GM19035 (cell line): ENCODE data around the gene TDRD3.

ENCODE experiments used
- ATAC-seq: cut with Tn5 transposase; IDR thresholded peaks from one replicate; pipeline ENCODE4 v1.9.1; 2021; ENCODE audit not compliant: unreplicated experiment

The TDRD3 gene

DNA sequence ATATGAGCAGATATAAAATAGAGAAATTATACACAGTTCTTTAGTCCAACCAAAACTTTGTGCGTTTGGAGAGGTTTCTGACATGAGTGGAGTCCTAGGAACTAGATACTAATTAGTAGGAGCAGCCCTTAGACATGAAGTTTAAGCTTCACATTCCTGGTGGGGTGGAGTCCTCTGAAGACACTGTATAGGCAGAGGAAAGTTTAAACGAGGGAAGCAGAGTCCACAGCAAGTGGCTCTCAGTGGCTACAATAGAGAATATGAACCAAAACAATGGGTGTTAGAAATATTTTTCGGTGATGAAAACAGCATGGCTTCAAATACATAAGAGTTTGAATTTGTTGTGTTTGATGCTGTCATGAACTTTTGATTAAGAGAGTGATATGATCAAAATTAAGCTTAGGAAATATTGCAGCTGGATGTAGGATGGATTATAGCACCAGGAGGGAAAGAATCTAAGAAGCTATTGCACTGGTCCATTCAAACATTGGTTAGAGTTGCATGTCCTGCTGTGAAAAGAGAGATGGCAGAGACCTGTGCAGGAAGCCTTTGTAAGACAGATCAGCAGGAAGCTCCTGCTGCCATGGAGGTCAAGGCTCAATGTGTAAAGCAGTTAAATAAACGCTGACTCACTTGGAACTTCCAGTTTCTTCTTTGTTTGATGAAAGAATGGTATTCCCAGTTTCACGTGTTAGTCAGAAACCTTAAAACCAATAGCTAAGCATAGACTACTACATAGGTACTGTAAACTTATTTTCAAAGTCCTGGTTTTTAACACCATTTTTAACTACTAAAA, 175.2 kb downstream of the TDRD3 start:
- no peak for ATAC-seq

DNA sequence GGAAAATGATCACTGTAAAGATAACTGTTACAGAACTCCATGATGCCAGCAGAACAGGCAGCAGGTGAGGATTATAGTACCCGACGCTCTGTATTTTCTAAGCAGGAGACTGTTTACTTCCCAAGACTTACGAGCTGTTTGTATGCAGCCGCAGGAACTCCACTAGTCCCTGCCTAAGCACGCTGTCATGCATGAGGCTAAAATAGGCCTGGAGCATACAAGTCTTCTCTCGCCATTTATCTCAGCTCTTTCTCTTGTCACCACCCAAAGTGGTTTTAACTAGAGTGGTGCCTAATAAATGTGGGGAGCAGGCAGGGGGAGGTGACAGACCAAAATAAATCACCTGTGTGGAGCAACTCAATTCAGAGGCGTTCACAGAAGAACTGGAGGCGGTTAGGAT, 175.8 kb downstream of the TDRD3 start:
- no peak for ATAC-seq

DNA sequence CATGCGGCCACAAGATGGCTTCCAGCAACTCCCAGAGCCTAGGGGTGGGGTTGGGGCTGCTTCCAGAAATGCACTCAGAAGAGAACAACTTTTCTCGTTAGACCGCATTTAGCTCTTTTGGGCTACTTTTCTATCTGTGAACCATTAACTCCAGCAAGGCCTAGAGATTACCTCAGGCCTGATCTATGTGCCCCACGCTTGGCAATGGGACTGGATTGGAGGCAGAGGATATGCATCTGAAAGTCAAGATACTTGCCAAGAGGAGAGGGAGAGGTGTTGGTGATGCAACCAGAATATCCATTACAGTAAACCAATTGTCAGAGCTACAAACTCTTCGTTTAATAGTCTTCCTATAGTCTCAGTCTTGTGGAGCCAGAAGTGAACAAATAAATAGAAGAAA, 177.7 kb downstream of the TDRD3 start:
- no peak for ATAC-seq

DNA sequence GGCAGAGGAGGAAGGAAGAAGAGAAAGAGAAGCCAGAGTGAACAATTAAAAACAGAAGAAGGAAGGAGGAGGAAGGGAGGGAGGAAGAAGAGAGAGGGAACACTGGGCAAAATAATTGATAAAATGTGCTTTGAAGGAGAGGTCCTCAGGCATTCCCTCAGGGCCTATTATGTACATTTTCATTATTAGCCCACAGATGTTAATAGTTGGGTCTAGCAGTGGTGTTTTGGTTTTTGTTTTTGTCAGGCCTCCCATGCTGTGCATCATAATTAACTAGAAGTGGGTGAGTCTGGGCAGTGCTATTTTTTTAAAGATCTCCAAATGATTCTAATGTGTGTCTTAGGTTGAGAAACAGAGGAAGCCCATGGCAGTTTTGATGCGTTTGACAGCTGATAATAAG, 178.1 kb downstream of the TDRD3 start:
- ATAC-seq: no peak

DNA sequence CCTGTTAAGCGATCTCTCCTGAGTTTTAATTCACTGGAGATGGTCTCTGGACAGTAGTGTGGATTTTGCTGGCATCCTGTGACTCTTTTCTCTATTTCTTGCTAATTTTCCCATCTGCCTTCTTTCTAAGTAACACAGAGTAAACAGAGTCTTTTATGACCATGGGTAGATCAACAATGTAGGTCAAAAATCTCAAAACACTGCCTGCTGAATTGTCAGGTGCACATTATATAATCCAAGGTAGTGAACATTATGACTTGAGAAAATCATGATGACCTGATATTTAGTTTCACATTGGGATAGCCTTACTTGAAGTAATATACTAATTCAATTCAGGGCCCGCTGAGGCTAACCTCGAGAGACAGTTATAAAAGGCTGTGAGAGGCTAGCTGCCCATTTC, 180.7 kb downstream of the TDRD3 start:
- ATAC-seq: no peak

DNA sequence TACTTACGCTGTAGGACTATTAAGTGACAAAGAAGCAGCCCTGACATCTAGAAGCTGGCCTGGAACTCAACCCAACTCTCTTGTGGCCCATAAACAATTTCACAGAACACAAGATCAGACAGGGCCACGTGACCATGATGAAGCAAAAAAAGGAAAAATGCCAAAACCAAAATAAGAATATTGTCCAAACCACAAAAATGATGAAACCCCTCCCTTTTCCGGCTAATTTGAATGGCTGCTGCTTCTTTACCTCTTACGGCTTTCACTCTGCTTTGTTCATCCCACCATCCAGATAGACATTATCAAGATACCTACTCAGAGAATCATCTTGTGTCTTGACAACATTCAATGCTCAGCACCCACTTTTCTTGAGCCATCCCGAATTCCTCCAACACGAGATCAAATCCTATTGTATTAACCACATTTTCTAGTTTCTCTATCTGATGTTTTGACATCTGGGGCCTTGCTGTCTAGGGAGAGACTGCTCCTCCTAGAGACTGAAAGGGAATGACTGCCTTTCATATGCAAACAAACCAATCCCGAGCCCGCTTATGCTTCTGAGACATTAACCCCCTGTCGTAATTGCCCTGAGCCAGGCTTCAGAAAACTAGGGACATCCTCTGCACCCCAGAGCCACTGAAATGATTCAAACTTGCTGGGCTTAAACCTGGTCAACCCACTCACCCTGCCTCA, 186.3 kb downstream of the TDRD3 start:
- ATAC-seq: no peak

DNA sequence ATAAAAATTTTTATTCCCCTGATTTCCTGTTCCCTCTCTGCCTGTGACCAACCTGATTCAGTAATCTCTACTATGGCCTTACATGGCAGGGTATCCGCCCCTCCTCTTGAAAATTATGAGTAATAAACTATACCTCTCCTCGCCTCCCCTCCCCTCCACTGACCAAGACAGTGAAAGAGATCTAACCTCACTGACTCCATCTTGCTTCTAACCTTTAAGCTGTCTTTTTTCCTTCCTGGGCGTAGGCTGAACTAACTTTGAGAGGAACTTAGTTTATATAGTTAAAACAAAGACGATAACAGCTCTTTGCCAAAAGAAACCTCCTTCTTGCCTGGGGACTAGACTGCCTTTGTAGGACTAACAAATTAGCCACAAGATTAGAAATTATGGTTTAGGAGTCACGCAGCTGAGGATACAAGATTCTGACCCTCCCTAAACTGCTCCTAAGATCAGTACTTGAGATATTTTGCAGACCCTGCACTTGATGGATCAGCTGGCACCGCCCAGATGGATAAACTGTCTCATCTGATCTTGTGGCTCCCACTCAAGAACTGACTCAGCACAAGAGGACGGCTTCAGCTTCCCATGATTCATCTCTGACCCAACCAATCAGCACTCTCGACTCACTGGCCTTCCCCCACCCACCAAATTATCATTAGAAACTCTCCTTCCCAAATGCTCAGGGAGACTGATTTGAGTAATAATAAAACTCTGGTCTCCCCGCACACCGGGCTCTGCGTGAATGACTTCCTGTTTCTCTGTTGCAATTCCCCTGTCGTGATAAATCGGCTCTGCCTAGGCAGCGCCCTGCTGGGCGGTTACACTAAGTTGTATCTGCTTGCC, 187.1 kb downstream of the TDRD3 start:
- no peak for ATAC-seq

DNA sequence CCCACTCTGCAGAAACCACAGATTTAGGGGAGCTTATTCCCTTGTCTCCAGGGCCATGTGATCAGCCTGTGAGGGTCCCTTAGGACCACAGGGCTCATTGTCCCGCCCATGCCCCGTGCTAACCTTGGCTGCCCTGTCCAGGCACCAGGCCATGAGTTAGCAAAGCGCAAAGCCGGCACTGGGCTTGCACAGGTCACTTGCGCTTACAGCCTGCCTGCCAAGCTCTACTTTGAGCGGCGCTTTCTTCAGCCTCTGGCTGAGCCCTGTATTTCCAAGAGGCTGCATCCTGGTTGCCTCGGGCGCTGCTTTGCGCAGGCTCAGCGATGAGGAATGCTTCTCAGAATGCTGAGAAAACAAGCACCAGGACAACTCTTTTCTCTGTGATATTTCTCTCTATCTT, 188.0 kb downstream of the TDRD3 start:
- ATAC-seq: no peak

DNA sequence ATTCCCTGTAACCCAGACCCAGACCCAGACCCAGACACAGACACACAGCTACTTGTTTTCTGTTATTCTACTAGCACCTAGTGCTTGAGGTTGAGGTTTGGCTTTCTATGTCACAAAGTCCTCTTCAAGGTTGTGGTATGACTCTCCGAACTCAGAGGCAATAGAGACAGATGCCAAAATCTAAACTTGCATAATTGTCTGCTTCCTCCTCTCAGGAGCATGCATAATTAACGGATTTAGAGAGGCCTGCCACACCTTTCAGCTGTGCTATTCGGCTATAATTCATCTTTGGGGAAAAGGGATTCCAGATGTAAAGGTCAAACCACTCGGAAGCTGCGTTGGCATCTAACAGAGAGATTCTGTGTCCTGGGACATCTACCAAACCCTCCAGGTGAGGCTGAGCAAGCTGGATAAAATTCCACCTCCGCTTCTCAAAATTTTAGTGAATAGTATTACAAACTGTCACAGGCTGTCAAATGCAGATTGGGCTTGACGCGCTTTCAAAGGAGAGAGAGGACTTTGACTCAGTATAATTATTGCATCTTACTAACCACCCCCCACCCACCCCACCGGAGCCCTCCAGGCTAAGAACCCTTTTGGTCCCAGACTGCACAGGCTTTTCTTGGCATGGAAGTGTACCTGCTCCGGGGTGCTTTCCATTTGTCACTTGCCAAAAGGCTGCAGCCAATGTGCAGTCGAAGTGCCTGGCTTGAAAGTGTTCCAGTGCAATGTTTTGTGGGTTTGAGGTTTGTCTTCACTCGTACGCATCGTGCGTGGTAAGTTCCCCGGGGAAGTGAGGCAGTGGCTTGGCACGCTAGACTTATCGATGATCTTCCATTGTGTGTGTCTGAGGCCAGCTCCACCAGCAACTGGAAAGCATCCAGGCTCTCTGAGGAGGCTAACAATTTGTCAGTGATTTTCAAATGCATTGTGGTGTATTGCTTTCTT, 194.1 kb downstream of the TDRD3 start:
- ATAC-seq: no peak

DNA sequence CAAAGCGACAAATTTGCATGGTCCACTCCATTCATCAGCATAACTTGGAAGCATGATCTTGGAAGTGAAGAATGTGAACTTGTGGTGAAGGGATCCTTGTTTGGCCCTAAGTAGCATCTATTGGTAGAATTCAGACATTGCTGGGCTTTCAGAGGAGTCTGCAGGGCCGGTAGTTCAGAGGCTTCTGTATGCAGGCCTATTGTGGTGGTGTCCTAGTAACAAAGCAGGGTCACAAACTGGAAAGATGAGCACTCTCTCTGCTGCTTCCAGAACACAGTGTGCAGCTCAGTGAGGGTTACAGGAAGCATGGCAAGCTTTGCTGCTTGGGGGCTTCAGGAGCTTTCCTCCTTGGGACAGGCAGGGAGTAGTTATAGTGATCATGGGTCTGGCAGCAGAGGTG, 206.0 kb downstream of the TDRD3 start:
- ATAC-seq: no peak

DNA sequence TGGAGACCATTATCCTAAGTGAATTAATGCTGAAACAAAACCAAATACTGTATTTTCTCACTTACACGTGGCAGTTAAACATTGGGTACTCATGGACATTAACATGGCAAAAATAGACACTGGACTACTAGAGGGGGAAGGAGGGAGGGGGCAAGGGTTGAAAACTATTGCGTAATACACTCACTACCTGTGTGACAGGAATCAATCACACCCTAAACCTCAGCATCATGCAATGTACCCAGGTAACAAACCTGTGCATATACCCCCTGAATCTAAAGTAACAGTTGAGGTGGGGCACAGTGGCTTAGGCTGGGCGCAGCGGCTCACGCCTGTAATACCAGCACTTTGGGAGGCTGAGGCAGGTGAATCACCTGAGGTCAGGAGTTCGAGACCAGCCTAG, 207.0 kb downstream of the TDRD3 start:
- ATAC-seq: no peak

DNA sequence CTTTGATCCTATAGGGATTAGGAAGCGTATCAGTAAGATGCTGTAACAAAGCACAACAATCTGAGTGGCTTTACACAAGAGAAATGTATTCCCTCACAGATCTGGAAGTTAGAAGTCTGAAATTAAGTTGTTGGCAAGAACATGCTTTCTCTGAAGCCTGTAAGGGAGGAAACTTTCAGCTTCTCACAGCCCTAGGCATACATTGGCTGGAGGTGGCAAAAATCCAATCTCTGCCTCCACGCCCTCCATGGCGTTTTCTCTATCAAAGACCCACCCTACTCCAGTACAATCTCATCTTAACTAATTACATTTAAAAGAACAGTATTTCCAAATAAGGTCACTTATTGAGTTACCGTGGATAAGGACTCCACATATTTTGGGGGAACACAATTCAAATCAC, 211.9 kb downstream of the TDRD3 start:
- no peak for ATAC-seq

DNA sequence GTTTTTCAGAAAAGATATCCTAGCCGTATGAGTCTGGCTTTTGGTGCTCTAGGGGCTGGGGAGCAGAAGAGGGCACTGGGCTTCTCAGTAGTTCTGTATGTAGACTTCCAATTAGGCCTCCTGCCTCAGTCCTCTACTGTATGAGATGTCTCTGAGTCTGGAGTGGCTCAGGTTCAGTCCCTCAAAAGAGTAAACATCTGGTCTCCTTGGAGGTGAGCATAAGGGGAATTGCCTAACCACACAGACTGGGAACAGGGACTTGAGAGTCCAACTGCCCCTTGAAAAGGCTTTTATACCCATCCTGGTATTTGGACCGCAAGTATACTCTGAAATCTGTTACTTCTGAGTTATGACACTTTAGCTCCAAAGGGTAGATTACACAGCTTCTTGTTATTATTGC, 214.5 kb downstream of the TDRD3 start:
- ATAC-seq: no peak

DNA sequence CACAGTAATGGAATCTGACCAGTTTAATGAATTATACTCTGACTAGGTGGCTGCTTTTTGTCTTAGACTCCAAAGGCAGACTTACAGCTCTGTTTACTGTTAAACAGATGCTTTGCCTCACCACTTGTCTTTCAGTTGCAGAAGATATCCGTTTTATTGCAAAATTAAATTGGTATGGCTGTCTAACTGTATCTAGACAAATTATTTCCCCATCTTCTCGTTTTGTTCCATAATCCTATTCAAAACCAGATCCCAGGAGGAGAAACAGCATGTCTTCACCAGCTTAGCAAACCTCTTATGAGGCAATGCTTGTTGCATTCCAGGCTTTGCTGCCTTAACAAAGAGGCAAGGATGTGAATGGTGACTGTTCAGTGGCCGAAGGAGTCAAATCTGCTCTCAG, 215.6 kb downstream of the TDRD3 start:
- ATAC-seq: no peak

DNA sequence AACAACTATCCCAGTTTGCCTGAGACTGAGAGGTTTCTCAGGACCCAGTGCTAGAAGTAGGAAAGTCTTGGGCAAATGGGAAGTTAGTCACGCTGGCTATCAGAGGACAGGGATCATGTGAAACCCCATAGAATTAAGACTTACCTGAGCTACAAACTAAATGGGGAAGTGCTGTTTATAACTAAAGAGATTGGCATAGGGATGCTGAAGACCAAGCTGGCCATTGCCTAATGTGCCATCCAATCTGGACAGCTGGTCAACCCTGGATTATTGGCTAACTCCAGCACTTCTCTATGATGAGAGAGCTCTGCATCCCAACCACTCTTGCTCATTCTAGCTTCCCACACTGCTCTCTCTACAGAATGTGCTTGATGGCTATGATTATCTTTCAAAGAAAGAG, 216.1 kb downstream of the TDRD3 start:
- ATAC-seq: no peak

DNA sequence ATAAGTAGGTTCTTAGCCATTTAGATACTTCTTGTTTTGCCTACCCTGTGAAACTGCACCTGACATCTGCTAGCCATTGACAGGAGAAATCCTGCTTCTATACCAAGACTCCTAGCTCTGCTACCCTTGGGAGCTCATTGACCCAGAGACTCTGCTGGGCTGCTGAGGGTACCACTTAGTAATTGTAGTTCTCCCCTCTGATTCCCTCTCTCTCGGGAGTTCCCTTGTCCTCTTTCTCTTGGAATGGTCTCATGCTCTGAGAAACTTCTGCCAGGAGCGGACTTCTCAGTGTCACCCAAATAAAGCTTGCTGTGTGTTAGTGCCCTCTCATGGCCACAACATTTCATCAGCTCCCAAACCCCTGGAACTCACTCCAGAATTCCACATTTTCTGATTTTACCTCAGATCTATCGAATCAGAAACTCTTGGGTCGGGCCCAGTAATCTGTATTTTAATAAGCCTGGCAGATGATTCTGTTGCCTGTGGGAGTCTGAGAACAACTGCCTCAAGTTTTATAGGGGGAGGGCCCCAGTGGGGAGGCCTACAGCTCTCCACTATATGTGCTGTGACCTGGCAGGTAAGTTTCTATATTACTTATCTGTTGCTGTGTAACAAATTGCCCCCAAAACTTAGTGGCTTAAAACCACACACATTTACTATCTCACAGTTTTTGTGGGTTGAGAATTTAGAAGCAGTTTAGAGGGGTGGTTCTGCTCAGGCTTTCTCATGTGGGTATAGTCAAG, 221.1 kb downstream of the TDRD3 start:
- ATAC-seq: no peak

DNA sequence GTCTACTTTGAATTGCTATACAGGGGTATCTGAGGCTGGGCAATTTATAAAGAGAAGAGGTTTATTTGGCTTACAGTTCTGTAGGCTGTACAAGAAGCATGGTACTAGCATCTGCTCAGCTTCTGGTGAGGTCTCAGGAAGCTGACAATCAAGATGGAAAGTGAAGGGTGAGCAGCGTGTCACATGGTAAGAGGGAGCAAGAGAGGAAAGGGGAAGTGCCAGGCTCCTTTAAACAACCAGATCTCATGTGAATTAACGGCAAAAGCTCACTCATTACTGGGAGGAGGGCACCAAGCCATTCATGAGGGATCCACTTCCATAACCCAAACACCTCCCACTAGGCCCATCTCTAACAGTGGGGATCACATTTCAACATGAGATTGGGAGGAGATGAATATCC, 222.4 kb downstream of the TDRD3 start:
- ATAC-seq: no peak

DNA sequence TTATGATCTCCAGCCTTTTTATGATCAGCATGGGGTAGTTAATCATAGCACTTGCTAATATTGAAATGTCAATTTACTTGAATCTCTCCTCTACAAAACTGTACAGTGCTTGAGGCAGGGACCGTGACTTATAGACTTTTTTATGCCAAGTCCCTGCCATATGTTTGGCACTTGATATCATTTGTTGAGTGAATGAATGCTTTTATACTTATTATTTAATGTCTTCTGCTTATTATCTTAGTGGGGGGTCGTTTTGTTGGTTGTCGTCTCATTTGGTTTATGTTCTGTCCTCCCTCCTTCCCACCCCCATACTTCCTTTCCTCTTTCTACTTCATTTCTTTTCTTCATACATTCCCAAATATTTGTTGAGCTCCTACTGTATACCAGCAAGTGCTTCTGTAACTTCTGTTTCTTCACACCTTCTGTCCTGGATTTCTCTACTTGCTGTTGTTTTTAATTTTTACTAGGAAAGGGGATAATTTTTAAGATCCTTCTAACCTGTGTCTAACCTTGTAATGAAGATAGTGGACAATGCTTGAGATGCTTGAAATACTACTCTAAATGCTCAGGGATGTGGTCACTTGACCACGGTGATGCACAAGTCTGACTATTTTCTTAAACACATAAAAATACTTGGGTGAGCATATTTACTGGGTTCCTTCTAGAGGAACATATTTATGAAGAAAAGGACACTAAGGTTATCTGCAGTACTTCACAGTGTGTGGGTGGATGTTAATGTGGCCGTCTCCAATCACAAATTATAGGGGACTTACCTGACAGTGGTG, 223.8 kb downstream of the TDRD3 start:
- no peak for ATAC-seq

DNA sequence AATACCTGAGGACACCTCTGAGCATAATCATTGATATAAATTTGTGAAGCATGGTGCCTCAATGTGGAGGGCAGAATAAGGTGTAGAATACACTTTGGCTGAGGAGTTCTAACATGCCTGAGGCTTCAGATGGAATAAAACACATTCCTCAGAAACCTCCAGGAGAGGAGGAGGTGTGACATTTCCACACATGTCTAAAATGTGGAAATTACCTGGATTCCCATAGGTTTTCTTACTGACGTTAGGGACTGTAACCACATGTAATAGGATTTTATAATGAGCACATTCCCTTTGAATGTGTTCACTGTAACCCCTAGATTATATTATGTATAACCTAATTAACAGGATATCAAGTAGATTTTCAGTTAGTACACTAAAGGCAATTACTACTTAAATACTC, 226.1 kb downstream of the TDRD3 start:
- ATAC-seq: no peak
